ES-I3 (cell line): ENCODE results near the gene USP2.
A peak's percentile ranks its signal among the peaks of the same experiment; 100 is the strongest.

ENCODE experiments used
- H3K36me3 ChIP-seq: 2 replicates; pipeline ENCODE4 v1.6.1; 2013; ENCODE audit warnings: mild to moderate bottlenecking, low read length, control low read depth, moderate library complexity; ENCODE audit not compliant: insufficient read depth
- H3K4me1 ChIP-seq: 2 replicates; pipeline ENCODE4 v1.6.1; 2013; ENCODE audit warnings: mild to moderate bottlenecking, control low read depth, low read length; ENCODE audit not compliant: insufficient read depth
- H3K9ac ChIP-seq: 2 replicates; pipeline ENCODE4 v1.6.1; 2013; ENCODE audit warnings: low read depth, mild to moderate bottlenecking, low read length, moderate library complexity
- H3K9me3 ChIP-seq: 2 replicates; pipeline ENCODE4 v1.6.1; 2013; ENCODE audit warnings: mild to moderate bottlenecking, low read length, moderate library complexity; ENCODE audit not compliant: control insufficient read depth, insufficient read depth

Gene USP2

DNA sequence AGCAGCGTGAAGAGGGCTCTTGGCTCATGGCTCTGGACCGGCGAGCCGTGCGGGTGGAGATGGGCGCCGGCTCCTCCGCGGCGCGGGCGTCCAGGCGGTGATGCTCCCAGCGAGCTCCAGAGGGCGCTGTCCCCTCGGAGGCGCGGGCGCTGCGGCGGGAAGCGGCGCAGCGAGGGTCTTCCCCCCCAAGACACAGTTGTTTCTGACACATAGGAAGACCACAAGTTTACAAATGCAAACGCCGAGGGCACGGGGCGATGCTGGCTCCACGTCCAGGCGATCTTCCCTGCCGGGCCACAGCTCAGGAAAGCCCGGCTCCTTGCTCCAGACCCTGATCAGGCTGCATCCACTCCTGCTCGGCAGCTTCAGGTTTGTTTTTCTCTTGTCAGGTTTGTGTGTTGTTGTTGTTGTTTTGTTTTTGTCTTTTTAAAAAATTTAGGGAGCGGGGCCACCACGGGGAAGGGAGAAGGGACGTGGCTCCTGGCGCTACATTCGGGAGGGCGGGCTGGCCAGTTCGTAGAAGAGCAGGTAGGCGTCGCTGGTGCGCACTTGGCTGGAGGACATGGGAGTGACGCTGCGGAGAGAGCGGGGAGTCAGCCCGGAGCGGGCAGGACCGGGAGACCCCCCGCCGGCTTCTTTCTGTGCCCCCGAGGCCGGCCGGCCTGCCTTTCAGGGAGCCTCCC is 25.0 kb downstream of the USP2 start:
- Histone ChIP-seq H3K4me1 (peaks cover 14% of the 10 kb centered on the region), H3K9ac (peak overlapping the region; percentile 76), H3K9me3 (no peaks in the 10 kb centered on the region), H3K36me3 (no peaks in the 10 kb centered on the region)

- Histone ChIP-seq H3K9ac (no peak overlapping the region), H3K36me3 (no peaks in the 10 kb centered on the region), H3K4me1 (peaks cover 5% of the 10 kb centered on the region), H3K9me3 (no peaks in the 10 kb centered on the region)
Measured at GRCh38 chr11:119355091-119355843, 26.2 kb downstream of the USP2 start.

- peaks cover 5% of the 10 kb centered on the region for H3K4me1 ChIP-seq
- no peaks in the 10 kb centered on the region for H3K9me3 ChIP-seq
- H3K36me3 ChIP-seq = no peaks in the 10 kb centered on the region
- no peak overlapping the region for H3K9ac ChIP-seq
Measured at GRCh38 chr11:119352857-119353260, 28.6 kb downstream of the USP2 start.

GRCh38 chr11:119351232-119351631 is 30.3 kb downstream of the USP2 start:
- no peaks in the 10 kb centered on the region for H3K36me3 ChIP-seq
- H3K9ac ChIP-seq = no peak overlapping the region
- peaks cover 5% of the 10 kb centered on the region for H3K4me1 ChIP-seq
- no peaks in the 10 kb centered on the region for H3K9me3 ChIP-seq

DNA sequence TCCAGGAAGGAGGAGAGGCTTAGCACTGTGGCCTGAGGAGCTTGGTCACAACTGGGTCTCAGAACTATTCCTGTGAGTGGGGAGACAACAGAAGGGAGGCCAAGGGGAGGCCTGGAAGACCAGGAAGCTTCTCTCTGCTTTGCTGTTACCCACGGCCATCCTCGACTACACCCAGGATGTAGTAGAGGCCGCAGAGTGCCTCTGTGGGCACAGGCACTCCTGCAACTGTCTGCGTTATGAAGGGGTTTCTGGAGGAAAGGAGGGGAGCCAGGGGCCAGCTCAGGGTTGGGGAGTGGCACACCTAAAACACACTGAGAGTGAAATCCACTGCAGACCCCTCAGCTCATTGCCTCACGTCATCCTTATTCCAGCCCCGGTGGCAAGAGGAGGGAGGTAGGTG is 31.2 kb downstream of the USP2 start:
- no peaks in the 10 kb centered on the region for H3K9me3 ChIP-seq
- no peak overlapping the region for H3K9ac ChIP-seq
- no peaks in the 10 kb centered on the region for H3K36me3 ChIP-seq
- H3K4me1 ChIP-seq = peaks cover 5% of the 10 kb centered on the region

DNA sequence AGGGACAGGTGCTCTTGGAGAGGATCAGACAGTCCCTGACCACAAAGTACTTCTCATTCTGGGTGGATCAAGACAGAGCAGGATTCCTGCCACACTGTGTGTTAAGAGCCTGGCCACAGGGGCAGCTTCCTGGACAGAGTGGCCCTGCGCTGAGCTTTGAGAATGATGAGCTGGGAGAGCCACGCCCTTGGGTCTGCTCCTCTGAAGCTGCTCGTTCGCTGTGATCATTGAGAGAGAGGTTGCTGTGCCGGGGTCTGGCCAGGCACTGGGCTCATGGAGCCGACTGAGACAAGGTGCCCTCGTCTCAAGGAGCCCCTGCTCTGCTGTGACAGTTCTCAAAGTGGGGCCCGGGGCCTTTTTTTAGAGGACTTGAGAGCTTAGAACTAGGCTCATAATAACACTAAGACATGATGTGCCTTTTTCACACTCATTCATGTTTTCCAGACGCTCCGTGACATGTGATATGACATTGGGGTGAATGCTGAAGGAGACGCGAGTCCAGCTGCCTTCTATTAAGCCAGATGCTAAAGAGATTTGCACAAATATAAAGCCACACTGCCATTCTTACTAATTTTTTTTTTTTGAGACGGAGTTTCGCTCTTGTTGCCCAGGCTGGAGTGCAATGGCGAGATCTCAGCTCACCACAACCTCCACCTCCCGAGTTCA is 33.4 kb downstream of the USP2 start:
- H3K4me1 ChIP-seq = peaks cover 4% of the 10 kb centered on the region
- no peaks in the 10 kb centered on the region for H3K9me3 ChIP-seq
- H3K36me3 ChIP-seq = no peaks in the 10 kb centered on the region
- H3K9ac ChIP-seq = no peak overlapping the region

- Histone ChIP-seq H3K4me1 (no peaks in the 10 kb centered on the region), H3K9ac (no peak overlapping the region), H3K9me3 (no peaks in the 10 kb centered on the region), H3K36me3 (no peaks in the 10 kb centered on the region)
Measured at GRCh38 chr11:119347242-119347641, 34.2 kb downstream of the USP2 start.

DNA sequence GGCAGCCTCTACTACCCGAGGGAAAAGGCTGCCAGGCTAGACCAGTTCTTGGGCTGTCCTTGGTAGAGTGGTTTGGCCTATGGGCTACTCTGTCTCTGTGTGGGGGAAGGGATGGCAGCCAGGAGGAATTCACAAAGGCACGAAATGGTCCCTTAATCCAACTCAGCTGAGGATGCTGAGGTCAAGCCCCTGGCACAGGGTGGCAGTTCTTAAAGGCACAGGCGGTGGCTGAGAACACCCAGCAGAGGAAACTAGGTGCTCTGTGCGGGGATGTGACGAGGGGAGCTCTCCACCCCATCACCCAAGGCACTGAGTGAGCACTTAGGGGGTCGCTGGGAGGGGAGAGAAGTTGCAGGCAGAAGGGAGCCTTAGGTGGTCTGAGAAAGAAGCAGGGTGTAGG is 34.9 kb downstream of the USP2 start, which contains the start of gene MFRP:
Gene MFRP, minus strand, starts transcription at position 101 of the 400 bp plus-strand sequence. CDS start 192 bp downstream, outside the sequence.
- H3K36me3 ChIP-seq = no peaks in the 10 kb centered on the region
- no peak within 1 kb of the TSS for H3K9ac ChIP-seq
- H3K9me3 ChIP-seq = no peaks in the 10 kb centered on the region
- H3K4me1 ChIP-seq = peaks cover 4% of the 10 kb centered on the region; the same call in 1 of the 2 replicates

GRCh38 chr11:119345685-119346084 is 35.8 kb downstream of the USP2 start:
- no peaks in the 10 kb centered on the region for H3K36me3 ChIP-seq
- no peaks in the 10 kb centered on the region for H3K9me3 ChIP-seq
- H3K9ac ChIP-seq = no peak overlapping the region
- peaks cover 10% of the 10 kb centered on the region; the same call in 1 of the 2 replicates for H3K4me1 ChIP-seq

DNA sequence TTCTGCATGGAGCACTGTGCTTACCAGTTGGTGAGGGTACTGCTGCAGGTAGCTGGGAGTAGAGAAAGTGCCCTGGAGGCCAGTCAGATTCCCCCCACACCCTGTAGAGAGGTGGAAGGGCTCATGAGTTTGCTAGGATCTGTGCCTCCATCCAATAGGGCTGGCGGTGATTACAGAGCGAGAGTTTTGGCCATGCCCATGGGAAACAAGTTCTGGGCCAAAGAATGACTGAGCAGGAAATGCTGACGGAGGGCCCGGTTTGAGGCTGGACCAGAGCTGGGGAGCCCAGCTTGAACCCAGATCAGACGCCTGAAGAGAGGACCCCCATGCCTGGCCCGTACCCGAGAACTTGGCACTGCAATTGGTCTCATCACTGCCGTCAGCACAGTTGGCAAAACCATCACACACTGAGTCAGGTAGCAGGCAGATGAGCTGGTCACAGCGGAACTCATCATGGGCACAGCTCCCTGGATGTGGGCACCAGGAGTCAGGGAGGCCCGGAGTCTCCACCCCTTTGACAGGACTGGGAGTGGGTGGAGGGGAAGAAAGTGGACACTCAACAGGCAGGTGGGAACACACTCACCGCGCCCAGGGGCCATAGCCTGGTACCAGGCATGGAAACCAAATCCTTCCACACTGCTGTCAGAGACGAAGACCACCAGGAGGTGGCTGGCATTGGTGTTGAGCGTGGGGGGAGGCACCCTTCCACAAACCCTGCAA is 37.0 kb downstream of the USP2 start:
- H3K4me1 ChIP-seq = peaks cover 10% of the 10 kb centered on the region; the same call in 1 of the 2 replicates
- H3K9ac ChIP-seq = no peak overlapping the region
- no peaks in the 10 kb centered on the region for H3K9me3 ChIP-seq
- H3K36me3 ChIP-seq = no peaks in the 10 kb centered on the region

DNA sequence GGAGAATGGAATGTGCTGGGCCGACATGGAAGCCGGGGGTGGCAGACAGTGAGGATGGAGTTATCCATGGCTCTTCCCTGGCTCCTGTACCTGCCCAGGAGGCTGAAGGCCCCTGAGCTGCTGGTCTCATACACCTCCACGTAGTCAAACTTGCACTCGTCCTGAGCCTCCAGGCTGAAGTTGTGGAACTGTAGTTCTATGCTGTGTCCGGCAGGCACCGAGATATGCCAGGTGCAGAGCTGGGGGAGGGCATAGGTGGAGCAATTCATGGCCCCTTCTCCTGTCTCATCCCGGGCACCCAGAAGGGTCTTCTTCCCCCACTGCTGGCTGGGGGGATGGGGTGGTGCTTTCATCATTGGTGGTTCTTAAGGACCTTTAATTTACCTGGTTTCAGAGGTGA is 37.8 kb downstream of the USP2 start:
- H3K9me3 ChIP-seq = no peaks in the 10 kb centered on the region
- H3K36me3 ChIP-seq = no peaks in the 10 kb centered on the region
- H3K9ac ChIP-seq = no peak overlapping the region
- peaks cover 10% of the 10 kb centered on the region; the same call in 1 of the 2 replicates for H3K4me1 ChIP-seq

GRCh38 chr11:119342362-119343130 is 38.9 kb downstream of the USP2 start:
- peaks cover 13% of the 10 kb centered on the region; the same call in 1 of the 2 replicates for H3K4me1 ChIP-seq
- no peak overlapping the region for H3K9ac ChIP-seq
- no peaks in the 10 kb centered on the region for H3K9me3 ChIP-seq
- no peaks in the 10 kb centered on the region for H3K36me3 ChIP-seq

GRCh38 chr11:119342023-119342300 is 39.5 kb downstream of the USP2 start:
- Histone ChIP-seq H3K9ac (no peak overlapping the region), H3K4me1 (peaks cover 18% of the 10 kb centered on the region; the same call in 1 of the 2 replicates), H3K36me3 (no peaks in the 10 kb centered on the region), H3K9me3 (no peaks in the 10 kb centered on the region)
